Endothelial cell of umbilical vein (primary cell): ENCODE measurements around the gene RAB1A. TPM values are rescaled to one million over a fixed set of nuclear protein-coding genes. Genes with fewer than 3 reads are reported as not detected.

Experiments used
- BruUV-seq: library from RNA; stranded (reverse); fragments of 400-500 nt; replicated peaks from 2 replicates; lab custom pipeline; 2021; lab: Mats Ljungman, UMichigan
- CTCF ChIA-PET: fragments of 300-600, 350-600 bp; sonication (Branson Sonifier 250); formaldehyde crosslinking; loops from one replicate; lab custom pipeline; 2021; ENCODE audit warnings: antibody characterized with exemption, inconsistent platforms; lab: Charles Lee
- POLR2A ChIA-PET: fragments of 300-600, 350-600 bp; sonication (Branson Sonifier 250); formaldehyde crosslinking; loops from one replicate; lab custom pipeline; 2021; ENCODE audit warnings: antibody characterized with exemption, inconsistent platforms; lab: Charles Lee
- DNase-seq: peaks from one replicate; pipeline ENCODE4 v3.0.0-alpha.2; 2011; ENCODE audit warnings: low read depth, low spot score
- FAIRE-seq: peaks from 2 replicates; lab custom pipeline; 2011; peaks lifted over from hg19 to GRCh38; lab: Jason Lieb, UNC
- H2AFZ ChIP-seq: 2 replicates; pipeline ENCODE4 v1.6.0; 2012; ENCODE audit warnings: low read depth, low read length, control low read depth, inconsistent platforms
- H3K27ac ChIP-seq: 2 replicates; pipeline ENCODE4 v1.5.1; 2011; ENCODE audit warnings: low read depth, mild to moderate bottlenecking, control low read depth, low read length, moderate library complexity; ENCODE audit not compliant: insufficient read depth
- H3K27me3 ChIP-seq, 2 experiments: 2 replicates each; pipeline versions ENCODE4 v1.6.0 to v1.6.1; 2011; ENCODE audit warnings: low read length in 2 of 2, mixed read lengths in 1 of 2; ENCODE audit not compliant: control insufficient read depth in 2 of 2, insufficient read depth in 2 of 2
- H3K36me3 ChIP-seq, 2 experiments: 2 replicates in 1 of 2; 3 replicates in 1 of 2; pipeline ENCODE4 v1.5.1; 2011; ENCODE audit warnings: low read length in 2 of 2, mild to moderate bottlenecking in 1 of 2, moderate library complexity in 1 of 2; ENCODE audit not compliant: control insufficient read depth in 2 of 2, insufficient read depth in 2 of 2; ENCODE audit errors: extremely low read depth in 1 of 2
- H3K4me1 ChIP-seq: 3 replicates; pipeline ENCODE4 v1.5.1; 2011; ENCODE audit warnings: mild to moderate bottlenecking, low read length; ENCODE audit not compliant: control insufficient read depth, insufficient read depth; ENCODE audit errors: extremely low read depth
- H3K4me2 ChIP-seq: 2 replicates; pipeline ENCODE4 v1.6.1; 2011; ENCODE audit warnings: low read length, control low read depth, mixed read lengths; ENCODE audit not compliant: insufficient read depth
- H3K4me3 ChIP-seq, 3 experiments: fragments of 200-600 bp in 1 of 3; sonication (generic), shearing (Covaris generic) in 1 of 3; replicated peaks in 1 of 3; 2 replicates each; pipeline ENCODE4 v1.5.1; 2011 to 2016; ENCODE audit warnings: control low read depth in 3 of 3, low read length in 3 of 3, mild to moderate bottlenecking in 2 of 3, inconsistent platforms in 1 of 3, low read depth in 1 of 3, moderate library complexity in 1 of 3; ENCODE audit not compliant: insufficient read depth in 1 of 3
- H3K79me2 ChIP-seq: 2 replicates; pipeline ENCODE4 v1.6.0; 2012; ENCODE audit warnings: low read length, inconsistent platforms; ENCODE audit not compliant: control insufficient read depth, insufficient read depth
- H3K9ac ChIP-seq: replicated peaks from 2 replicates; pipeline ENCODE3; 2011; ENCODE audit warnings: low read length, control low read depth; ENCODE audit not compliant: insufficient read depth; ENCODE audit errors: extremely low read depth
- H3K9me1 ChIP-seq: replicated peaks from 3 replicates; pipeline ENCODE4 v1.6.0; 2011; ENCODE audit warnings: mild to moderate bottlenecking, low read length; ENCODE audit not compliant: control insufficient read depth, insufficient read depth; ENCODE audit errors: extremely low read depth
- H3K9me3 ChIP-seq: replicated peaks from 2 replicates; pipeline ENCODE4 v1.5.1; 2012; ENCODE audit warnings: low read length, inconsistent platforms; ENCODE audit not compliant: control insufficient read depth, insufficient read depth
- H4K20me1 ChIP-seq: replicated peaks from 2 replicates; pipeline ENCODE3; 2011; ENCODE audit warnings: mild to moderate bottlenecking, low read length; ENCODE audit not compliant: control insufficient read depth, insufficient read depth; ENCODE audit errors: extremely low read depth
- FOS ChIP-seq: IDR thresholded peaks from 2 replicates; pipeline ENCODE4 v1.6.1; 2011; ENCODE audit warnings: mild to moderate bottlenecking, low read length, moderate library complexity, borderline replicate concordance; ENCODE audit not compliant: insufficient read depth
- dilution Hi-C: fragments of 300-500 bp; cut with MboI; formaldehyde crosslinking; loops from one replicate; pipeline ENCODE4 v1.15.0; 2019; ENCODE audit warnings: low sequenced_read_pairs; ENCODE audit not compliant: extremely low pct_ligation_motif_present
- intact Hi-C: fragments of 100-400 bp; cut with micrococcal nuclease; formaldehyde crosslinking; loops from one replicate; pipeline ENCODE4 v1.10.0; 2022
- polyA plus RNA-seq, 4 experiments: library from polyadenylated mRNA; depleted of rRNA in 3 of 4; stranded (reverse) in 3 of 4; unstranded in 1 of 4; fragments of >200 nt; gene quantifications; 2 replicates each; pipeline versions ENCODE4 v1.2.1 to v1.2.3, GENCODE V29; 2011 to 2012; ENCODE audit warnings: missing spikeins in 1 of 4
- total RNA-seq: library from RNA; stranded (reverse); gene quantifications from 2 replicates; pipeline ENCODE4 v1.2.3, GENCODE V29; 2021
- TF ChIP-seq, protein P1 (sequence below), 2 donors: IDR thresholded peaks; 1 replicate in 1 of 2; 2 replicates in 1 of 2; pipeline ENCODE4 v1.5.1; 2011; ENCODE audit warnings: low read length in 2 of 2, mild to moderate bottlenecking in 2 of 2, moderate library complexity in 2 of 2, control low read depth in 1 of 2, inconsistent platforms in 1 of 2, low read depth in 1 of 2; ENCODE audit not compliant: insufficient read depth in 1 of 2; ENCODE audit errors: extremely low read depth in 1 of 2

Gene RAB1A
- total and polyA plus RNA-seq, 2 donors (not counting 3 experiments of a cell fraction or from before 2014, with no cell fraction given) = 121 to 176 TPM

DNA sequence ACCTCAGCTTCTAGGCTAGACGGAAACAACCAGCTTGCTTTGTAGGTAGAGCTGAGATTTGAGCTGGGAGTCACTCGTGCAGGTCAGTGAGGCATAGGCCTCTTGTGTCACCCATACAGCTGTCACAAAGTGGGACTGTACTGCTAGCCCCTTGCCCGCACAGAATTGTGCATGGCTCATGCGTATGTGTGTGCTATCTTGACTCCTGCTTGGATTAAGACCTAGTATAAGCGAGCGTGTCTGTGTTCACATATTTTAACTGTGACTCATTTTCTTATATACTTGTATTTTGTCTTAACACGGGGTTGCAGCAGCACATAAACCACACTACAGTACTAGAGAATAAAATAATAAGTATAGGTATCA lies 53.6 kb downstream of the RAB1A start:
- BruUV-seq = no TSS peak

More for the DNA sequence above, 53.6 kb downstream of the RAB1A start:
- ChIA-PET CTCF (interaction anchor here (1.4 to 3.0 kb wide), 5 partner anchors 11 to 111 kb away, joined by 5 to 20 read pairs (median 6); partner anchors contain the start of gene RAB1A), POLR2A (interaction anchor here (0.6 to 1.5 kb wide), 4 partner anchors 18 to 110 kb away, joined by 3 to 6 read pairs (median 4); partner anchors contain the start of gene RAB1A)
- Histone ChIP-seq H3K9me3 (no peaks in the 10 kb centered on the region), H4K20me1 (no peaks in the 10 kb centered on the region), H2AFZ (no peak overlapping the region), H3K4me2 (no peak overlapping the region), H3K79me2 (no peaks in the 10 kb centered on the region), H3K4me1 (peaks cover 15% of the 10 kb centered on the region), H3K9ac (no peak overlapping the region), H3K27ac (peak overlapping the region; percentile 10), H3K36me3 (peaks cover 3 to 43% of the 10 kb centered on the region in 2 experiments), H3K4me3 (no peak overlapping the region), H3K27me3 (no peaks in the 10 kb centered on the region), H3K9me1 (no peaks in the 10 kb centered on the region)
- DNase-seq = peak; percentile 42
- peak; percentile 45 for TF ChIP-seq FOS
- TF ChIP-seq, protein P1, sequence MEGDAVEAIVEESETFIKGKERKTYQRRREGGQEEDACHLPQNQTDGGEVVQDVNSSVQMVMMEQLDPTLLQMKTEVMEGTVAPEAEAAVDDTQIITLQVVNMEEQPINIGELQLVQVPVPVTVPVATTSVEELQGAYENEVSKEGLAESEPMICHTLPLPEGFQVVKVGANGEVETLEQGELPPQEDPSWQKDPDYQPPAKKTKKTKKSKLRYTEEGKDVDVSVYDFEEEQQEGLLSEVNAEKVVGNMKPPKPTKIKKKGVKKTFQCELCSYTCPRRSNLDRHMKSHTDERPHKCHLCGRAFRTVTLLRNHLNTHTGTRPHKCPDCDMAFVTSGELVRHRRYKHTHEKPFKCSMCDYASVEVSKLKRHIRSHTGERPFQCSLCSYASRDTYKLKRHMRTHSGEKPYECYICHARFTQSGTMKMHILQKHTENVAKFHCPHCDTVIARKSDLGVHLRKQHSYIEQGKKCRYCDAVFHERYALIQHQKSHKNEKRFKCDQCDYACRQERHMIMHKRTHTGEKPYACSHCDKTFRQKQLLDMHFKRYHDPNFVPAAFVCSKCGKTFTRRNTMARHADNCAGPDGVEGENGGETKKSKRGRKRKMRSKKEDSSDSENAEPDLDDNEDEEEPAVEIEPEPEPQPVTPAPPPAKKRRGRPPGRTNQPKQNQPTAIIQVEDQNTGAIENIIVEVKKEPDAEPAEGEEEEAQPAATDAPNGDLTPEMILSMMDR (IDR thresholded peaks at IDR 0.05; ENCODE audit: extremely low read depth in 1 of 2, insufficient read depth in 1 of 2, low read depth in 1 of 2, low read length in 2 of 2) = no peak
- intact Hi-C loops = no loop called here
- peak; percentile 44 for FAIRE-seq
- dilution Hi-C loops = no loop called here
